IMR-90 (cell line): ENCODE data around the gene CDS1. TPM values are rescaled to one million over a fixed set of nuclear protein-coding genes. Genes with fewer than 3 reads are reported as not detected.

Experiments
- ATAC-seq: fragments of 200-7000 bp; cut with Tn5 transposase; 2 replicates; pipeline ENCODE4 v1.9.1; 2020; ENCODE audit warnings: low read depth, mild to moderate bottlenecking, moderate library complexity
- BruUV-seq: library from RNA; stranded (reverse); fragments of 400-500 nt; replicated peaks from 2 replicates; lab custom pipeline; 2021; lab: Mats Ljungman, UMichigan
- CTCF ChIA-PET: fragments of 300-600 bp; formaldehyde crosslinking; extraction: SDS; loops from one replicate; lab custom pipeline; 2021; ENCODE audit warnings: antibody characterized with exemption; lab: Yijun Ruan, JAX
- POLR2A ChIA-PET: fragments of 300-600 bp; sonication (Branson Sonifier 250); formaldehyde crosslinking; loops from one replicate; lab custom pipeline; 2022; ENCODE audit warnings: antibody characterized with exemption; ENCODE audit not compliant: unreplicated experiment; lab: Charles Lee
- DNase-seq: peaks from one replicate; pipeline ENCODE4 v3.0.0; 2013
- H2AFZ ChIP-seq: replicated peaks from 2 replicates; pipeline ENCODE3; 2013; ENCODE audit warnings: low read length, mild to moderate bottlenecking; ENCODE audit not compliant: poor library complexity
- H2AK5ac ChIP-seq: 2 replicates; pipeline ENCODE4 v1.6.1; 2013; ENCODE audit warnings: low read depth, low read length, inconsistent platforms
- H2AK9ac ChIP-seq: replicated peaks from 2 replicates; pipeline ENCODE3; 2013; ENCODE audit warnings: mild to moderate bottlenecking, low read depth, low read length, moderate library complexity; ENCODE audit not compliant: poor library complexity
- H2BK120ac ChIP-seq: 2 replicates; pipeline ENCODE4 v1.6.1; 2013; ENCODE audit warnings: low read depth, low read length, inconsistent platforms
- H2BK15ac ChIP-seq: 3 replicates; pipeline ENCODE4 v1.6.1; 2013; ENCODE audit warnings: low read depth, low read length, inconsistent platforms
- H2BK20ac ChIP-seq: 2 replicates; pipeline ENCODE4 v1.6.1; 2013; ENCODE audit warnings: low read depth, mild to moderate bottlenecking, inconsistent platforms, low read length, moderate library complexity
- H2BK5ac ChIP-seq: 2 replicates; pipeline ENCODE4 v1.6.1; 2013; ENCODE audit warnings: mild to moderate bottlenecking, low read depth, low read length, inconsistent platforms; ENCODE audit not compliant: poor library complexity, severe bottlenecking
- H3K14ac ChIP-seq: replicated peaks from 2 replicates; pipeline ENCODE4 v1.6.1; 2013; ENCODE audit warnings: low read depth, low read length, inconsistent platforms
- H3K18ac ChIP-seq: 2 replicates; pipeline ENCODE4 v1.6.1; 2013; ENCODE audit warnings: low read depth, low read length, control low read depth
- H3K23ac ChIP-seq: 2 replicates; pipeline ENCODE4 v1.6.1; 2013; ENCODE audit warnings: low read depth, low read length, inconsistent platforms
- H3K27ac ChIP-seq: 2 replicates; pipeline ENCODE4 v1.5.1; 2013; ENCODE audit warnings: mild to moderate bottlenecking, control low read depth, low read length; ENCODE audit not compliant: insufficient read depth
- H3K27me3 ChIP-seq: 2 replicates; pipeline ENCODE4 v1.6.1; 2013; ENCODE audit warnings: low read length; ENCODE audit not compliant: control insufficient read depth, insufficient read depth
- H3K36me3 ChIP-seq: 2 replicates; pipeline ENCODE4 v1.6.1; 2013; ENCODE audit warnings: low read length, mixed read lengths; ENCODE audit not compliant: control insufficient read depth, insufficient read depth
- H3K4ac ChIP-seq: 2 replicates; pipeline ENCODE4 v1.6.1; 2013; ENCODE audit warnings: low read depth, low read length, inconsistent platforms
- H3K4me1 ChIP-seq: 2 replicates; pipeline ENCODE4 v1.6.1; 2013; ENCODE audit warnings: low read length, mixed read lengths; ENCODE audit not compliant: control insufficient read depth, insufficient read depth
- H3K4me2 ChIP-seq: 2 replicates; pipeline ENCODE4 v1.6.1; 2013; ENCODE audit warnings: low read depth, mild to moderate bottlenecking, control low read depth, low read length, moderate library complexity
- H3K4me3 ChIP-seq: 2 replicates; pipeline ENCODE4 v1.5.1; 2013; ENCODE audit warnings: low read depth, mild to moderate bottlenecking, control low read depth, low read length, moderate library complexity; ENCODE audit not compliant: insufficient read depth
- H3K56ac ChIP-seq: 2 replicates; pipeline ENCODE4 v1.6.1; 2013; ENCODE audit warnings: low read length, inconsistent platforms; ENCODE audit not compliant: insufficient read depth; ENCODE audit errors: extremely low read depth
- H3K79me1 ChIP-seq, 2 experiments: 2 replicates each; pipeline ENCODE4 v1.6.1; 2013; ENCODE audit warnings: low read length in 2 of 2, inconsistent platforms in 1 of 2, low read depth in 1 of 2
- H3K9ac ChIP-seq: 2 replicates; pipeline ENCODE4 v1.6.1; 2013; ENCODE audit warnings: low read depth, low read length, control low read depth
- H3K9me1 ChIP-seq: 2 replicates; pipeline ENCODE4 v1.6.1; 2013; ENCODE audit warnings: low read length, inconsistent platforms; ENCODE audit not compliant: insufficient read depth
- H3K9me3 ChIP-seq: 2 replicates; pipeline ENCODE4 v1.6.1; 2013; ENCODE audit warnings: low read length; ENCODE audit not compliant: control insufficient read depth, insufficient read depth
- H4K20me1 ChIP-seq: 2 replicates; pipeline ENCODE4 v1.6.1; 2013; ENCODE audit warnings: low read length, inconsistent platforms; ENCODE audit not compliant: insufficient read depth
- H4K5ac ChIP-seq: 2 replicates; pipeline ENCODE4 v1.6.1; 2013; ENCODE audit warnings: mild to moderate bottlenecking, low read depth, low read length, control low read depth
- H4K8ac ChIP-seq, 2 experiments: 2 replicates each; pipeline ENCODE4 v1.6.1; 2013; ENCODE audit warnings: low read depth in 2 of 2, low read length in 2 of 2, control low read depth in 1 of 2, inconsistent platforms in 1 of 2
- H4K91ac ChIP-seq: 2 replicates; pipeline ENCODE4 v1.6.1; 2013; ENCODE audit warnings: low read depth, low read length, inconsistent platforms; ENCODE audit not compliant: insufficient read depth
- BHLHE40 ChIP-seq: fragments of 150-350 bp; IDR thresholded peaks from 2 replicates; pipeline ENCODE4 v1.6.1; 2016; ENCODE audit warnings: mild to moderate bottlenecking, low read depth, low read length
- FOS ChIP-seq: fragments of 150-350 bp; IDR thresholded peaks from 2 replicates; pipeline ENCODE4 v1.6.1; 2016; ENCODE audit warnings: low read depth, low read length
- MAFK ChIP-seq: IDR thresholded peaks from 2 replicates; pipeline ENCODE4 v1.6.1; 2012; ENCODE audit warnings: low read depth, low read length, improper control_type of control experiment
- WGBS, 2 experiments: methylation state at CpG; one replicate each; pipeline versions ENCODE4 v1.1.5 to v1.1.7; 2013; ENCODE audit warnings: missing lambda C conversion rate in 2 of 2; ENCODE audit not compliant: insufficient read length in 1 of 2; ENCODE audit errors: extremely low coverage in 2 of 2; 5-methylcytosine and 5-hydroxymethylcytosine counted together
- dilution Hi-C: fragments of 300-500 bp; cut with HindIII; formaldehyde crosslinking; loops from one replicate; pipeline ENCODE4 v1.14.3; 2018; ENCODE audit warnings: low sequenced_read_pairs; ENCODE audit not compliant: unreplicated experiment
- in situ Hi-C: fragments of 300-500 bp; cut with MboI; formaldehyde crosslinking; loops from 3 replicates; pipeline ENCODE4 v1.14.3; 2019; ENCODE audit warnings: low sequenced_read_pairs, inconsistent platforms, mixed read lengths
- intact Hi-C: fragments of 100-400 bp; cut with micrococcal nuclease; formaldehyde crosslinking; loops from 2 replicates; pipeline ENCODE4 v1.10.0; 2022
- polyA plus RNA-seq, 3 experiments: library from polyadenylated mRNA; depleted of rRNA; stranded (reverse); fragments of >200 nt; gene quantifications; 2 replicates each; pipeline ENCODE4 v1.2.3, GENCODE V29; 2012; ENCODE audit warnings: low replicate concordance in 1 of 3
- total RNA-seq: library from RNA; depleted of rRNA; stranded (reverse); fragments of >200 nt; gene quantifications from 2 replicates; pipeline ENCODE4 v1.2.3, GENCODE V29; 2012

CDS1 gene
- total and polyA plus RNA-seq, 2 of the 4 experiments (the other 2 are of a cell fraction): under 0.01 to 0.02 TPM

- Histone ChIP-seq H3K23ac (no peak overlapping the region), H2AK5ac (no peak overlapping the region), H4K91ac (no peak overlapping the region), H2BK120ac (no peak overlapping the region), H2BK20ac (no peak overlapping the region), H4K20me1 (no peaks in the 10 kb centered on the region), H3K36me3 (no peaks in the 10 kb centered on the region), H2BK15ac (no peak overlapping the region), H3K27ac (no peak overlapping the region), H3K4me2 (no peak overlapping the region), H3K4me3 (no peak overlapping the region), H3K9ac (no peak overlapping the region), H3K56ac (no peak overlapping the region), H3K79me1 (no peaks in the 10 kb centered on the region), H3K9me1 (no peaks in the 10 kb centered on the region), H3K4me1 (no peaks in the 10 kb centered on the region), H4K5ac (no peak overlapping the region), H3K18ac (no peak overlapping the region), H3K14ac (no peak overlapping the region), H2AFZ (no peak overlapping the region), H4K8ac (no peak overlapping the region), H2AK9ac (no peak overlapping the region), H3K27me3 (peaks cover 5% of the 10 kb centered on the region), H3K9me3 (no peaks in the 10 kb centered on the region), H2BK5ac (no peak overlapping the region), H3K4ac (no peak overlapping the region)
- DNase-seq: no peak
- intact Hi-C loops: no loop called here
- no CpG with 5 or more reads among the region's 4 CpGs for WGBS, 2 experiments
- dilution Hi-C loops: no loop called here
- BruUV-seq: no TSS peak
- ChIA-PET CTCF (no interaction called here), POLR2A (no interaction called here)
- ATAC-seq: no peak
- in situ Hi-C loops: loop anchor here (10.0 kb wide), 1 partner anchor 378 kb away; no protein-coding TSS in a partner anchor
- TF ChIP-seq BHLHE40: no peak
- no peak for TF ChIP-seq MAFK
- TF ChIP-seq FOS: no peak
Measured at GRCh38 chr4:84596826-84597225, 13.9 kb downstream of the CDS1 start.
